ENCODE measurements around the gene FOXN4.

The FOXN4 gene

DNA sequence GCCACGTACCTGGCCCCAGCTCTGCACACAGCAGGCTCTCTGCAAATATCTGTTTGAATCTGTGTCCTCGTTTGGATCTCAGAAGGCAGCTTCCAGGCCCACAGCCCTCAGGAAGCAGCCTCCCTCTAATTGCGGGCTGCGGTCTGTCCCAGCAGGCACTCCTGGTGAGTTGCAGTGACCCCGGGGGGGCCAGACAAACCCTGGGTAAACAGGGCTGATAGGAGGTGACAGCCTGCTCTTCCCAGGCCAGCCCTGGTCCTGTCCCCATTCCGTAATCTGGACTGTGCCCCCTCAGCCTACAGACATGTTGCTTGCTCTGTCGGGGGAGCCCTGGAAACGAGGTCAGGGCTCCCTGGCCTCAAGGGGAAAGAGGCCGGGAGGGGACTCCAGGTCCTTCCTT is 2.0 kb downstream of the FOXN4 start:
- TF ChIP-seq, protein P1, sequence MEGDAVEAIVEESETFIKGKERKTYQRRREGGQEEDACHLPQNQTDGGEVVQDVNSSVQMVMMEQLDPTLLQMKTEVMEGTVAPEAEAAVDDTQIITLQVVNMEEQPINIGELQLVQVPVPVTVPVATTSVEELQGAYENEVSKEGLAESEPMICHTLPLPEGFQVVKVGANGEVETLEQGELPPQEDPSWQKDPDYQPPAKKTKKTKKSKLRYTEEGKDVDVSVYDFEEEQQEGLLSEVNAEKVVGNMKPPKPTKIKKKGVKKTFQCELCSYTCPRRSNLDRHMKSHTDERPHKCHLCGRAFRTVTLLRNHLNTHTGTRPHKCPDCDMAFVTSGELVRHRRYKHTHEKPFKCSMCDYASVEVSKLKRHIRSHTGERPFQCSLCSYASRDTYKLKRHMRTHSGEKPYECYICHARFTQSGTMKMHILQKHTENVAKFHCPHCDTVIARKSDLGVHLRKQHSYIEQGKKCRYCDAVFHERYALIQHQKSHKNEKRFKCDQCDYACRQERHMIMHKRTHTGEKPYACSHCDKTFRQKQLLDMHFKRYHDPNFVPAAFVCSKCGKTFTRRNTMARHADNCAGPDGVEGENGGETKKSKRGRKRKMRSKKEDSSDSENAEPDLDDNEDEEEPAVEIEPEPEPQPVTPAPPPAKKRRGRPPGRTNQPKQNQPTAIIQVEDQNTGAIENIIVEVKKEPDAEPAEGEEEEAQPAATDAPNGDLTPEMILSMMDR (IDR thresholded peaks at IDR 0.05; ENCODE audit: insufficient read depth, low read depth, low read length, missing control alignments): no peak
- no peak for DNase-seq (ENCODE audit: low read depth)
- no peak overlapping the region for H3K4me3 ChIP-seq (ENCODE audit: low read length)

DNA sequence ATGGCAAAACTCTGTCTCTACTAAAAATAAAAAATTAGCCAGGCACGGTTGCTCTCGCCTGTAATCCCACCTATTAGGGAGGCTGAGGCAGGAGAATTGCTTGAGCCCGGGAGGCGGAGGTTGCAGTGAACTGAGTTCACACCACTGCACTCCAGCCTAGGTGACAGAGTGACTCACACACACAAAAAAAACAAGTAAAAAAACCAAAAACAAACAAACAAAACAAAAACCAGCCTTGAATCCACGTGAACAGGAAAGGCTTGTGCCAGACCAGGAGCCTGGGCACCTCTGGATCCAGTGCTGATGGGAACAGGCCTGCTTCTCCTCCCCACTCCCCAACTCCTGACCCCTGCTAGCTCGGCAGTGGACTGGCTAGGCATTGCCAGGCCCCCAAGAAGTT is 3.5 kb downstream of the FOXN4 start:
- TF ChIP-seq, protein P1 (IDR thresholded peaks at IDR 0.05; ENCODE audit: insufficient read depth, low read depth, low read length, missing control alignments): no peak
- H3K4me3 ChIP-seq (ENCODE audit: low read length): no peak overlapping the region
- DNase-seq (ENCODE audit: low read depth): no peak

DNA sequence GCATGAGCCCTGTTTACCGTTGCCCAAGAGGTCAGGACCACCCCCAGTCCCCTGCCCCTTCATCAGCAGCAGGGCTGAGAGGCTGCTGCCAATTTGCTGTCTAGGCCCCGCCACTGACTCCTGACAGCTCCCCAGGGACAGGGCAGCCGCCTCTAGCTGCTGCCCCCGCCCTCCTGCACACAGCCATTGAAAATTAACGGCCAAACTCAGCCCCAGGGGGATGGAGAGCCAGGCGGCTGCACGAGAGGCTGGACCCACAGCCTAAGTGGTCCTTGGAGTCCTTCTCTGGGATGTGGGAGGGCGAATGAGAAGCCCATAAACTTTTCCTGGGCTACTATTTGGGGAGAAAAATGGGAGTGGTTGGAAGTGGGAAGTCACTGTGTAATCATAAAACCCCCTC is 4.6 kb downstream of the FOXN4 start:
- H3K4me3 ChIP-seq (ENCODE audit: low read length): no peak overlapping the region
- DNase-seq (ENCODE audit: low read depth): no peak
- TF ChIP-seq, protein P1 (IDR thresholded peaks at IDR 0.05; ENCODE audit: insufficient read depth, low read depth, low read length, missing control alignments): no peak

DNA sequence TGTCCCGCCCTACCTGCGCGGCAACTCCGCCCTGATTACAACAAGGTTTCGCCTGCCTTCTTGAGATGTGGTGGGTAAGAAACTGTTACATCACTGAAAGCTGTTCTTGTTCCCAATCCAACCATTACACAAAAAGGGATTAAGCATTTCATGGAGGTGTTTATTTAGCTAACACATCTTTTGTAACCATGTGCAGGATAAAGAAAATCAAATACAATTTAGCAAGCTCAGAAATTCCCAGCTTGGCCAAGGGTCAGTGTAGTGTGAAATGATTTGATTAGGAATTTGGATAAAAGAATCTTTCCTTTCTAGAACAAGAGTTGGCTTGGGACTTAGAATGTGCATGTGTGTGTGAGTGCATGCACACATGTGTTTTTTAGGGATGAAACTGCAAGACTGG is 6.3 kb downstream of the FOXN4 start:
- DNase-seq (ENCODE audit: low read depth): no peak
- TF ChIP-seq, protein P1 (IDR thresholded peaks at IDR 0.05; ENCODE audit: insufficient read depth, low read depth, low read length, missing control alignments): no peak
- H3K4me3 ChIP-seq (ENCODE audit: low read length): no peak overlapping the region

DNA sequence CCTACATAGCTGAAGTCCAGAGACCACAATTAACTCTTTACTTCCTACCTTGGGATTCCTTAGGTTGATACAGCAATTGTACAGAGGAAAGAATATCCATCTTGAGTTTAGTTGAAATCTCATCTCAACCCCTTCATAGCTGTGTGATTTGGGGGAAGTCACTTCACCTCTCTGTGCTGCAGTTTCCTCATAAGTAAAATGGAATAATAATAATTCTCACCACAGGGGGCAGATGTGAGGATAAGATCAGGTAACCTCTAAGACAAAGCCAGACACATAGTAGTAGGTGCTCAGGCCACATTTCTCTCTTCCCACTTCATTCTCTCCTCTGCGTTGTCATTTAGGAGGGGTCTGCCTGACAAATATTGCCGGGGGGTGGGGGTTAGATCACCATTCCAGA is 6.7 kb downstream of the FOXN4 start:
- no peak overlapping the region for H3K4me3 ChIP-seq (ENCODE audit: low read length)
- no peak for DNase-seq (ENCODE audit: low read depth)
- TF ChIP-seq, protein P1 (IDR thresholded peaks at IDR 0.05; ENCODE audit: insufficient read depth, low read depth, low read length, missing control alignments): peak; percentile 34

DNA sequence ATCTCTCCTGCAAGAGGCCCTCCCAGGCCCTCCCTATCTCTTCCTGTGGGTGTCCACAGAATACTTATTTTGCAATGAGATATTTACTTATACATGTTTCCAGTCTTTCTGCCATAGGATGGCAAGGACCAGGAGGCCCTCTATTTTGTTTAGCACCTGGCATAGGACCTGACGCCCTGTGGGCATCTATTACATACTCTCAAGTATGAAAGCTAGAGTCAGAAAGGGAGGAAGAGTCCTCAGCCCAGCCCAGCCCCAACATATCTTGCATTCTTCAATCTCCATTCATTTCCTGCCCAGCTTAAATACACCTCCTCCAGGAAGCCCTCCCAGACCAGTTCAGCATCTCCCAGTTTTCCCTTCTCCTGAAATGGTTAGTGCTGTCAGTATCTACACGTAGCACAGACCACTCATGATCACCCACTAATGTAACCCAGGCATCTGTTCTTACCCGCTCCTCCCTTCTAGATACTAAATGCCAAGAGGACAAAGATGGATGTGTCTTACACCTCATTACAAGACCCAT is 7.4 kb downstream of the FOXN4 start:
- TF ChIP-seq, protein P1 (IDR thresholded peaks at IDR 0.05; ENCODE audit: insufficient read depth, low read depth, low read length, missing control alignments): no peak
- peak; percentile 24 for DNase-seq (ENCODE audit: low read depth)
- no peak overlapping the region for H3K4me3 ChIP-seq (ENCODE audit: low read length)

DNA sequence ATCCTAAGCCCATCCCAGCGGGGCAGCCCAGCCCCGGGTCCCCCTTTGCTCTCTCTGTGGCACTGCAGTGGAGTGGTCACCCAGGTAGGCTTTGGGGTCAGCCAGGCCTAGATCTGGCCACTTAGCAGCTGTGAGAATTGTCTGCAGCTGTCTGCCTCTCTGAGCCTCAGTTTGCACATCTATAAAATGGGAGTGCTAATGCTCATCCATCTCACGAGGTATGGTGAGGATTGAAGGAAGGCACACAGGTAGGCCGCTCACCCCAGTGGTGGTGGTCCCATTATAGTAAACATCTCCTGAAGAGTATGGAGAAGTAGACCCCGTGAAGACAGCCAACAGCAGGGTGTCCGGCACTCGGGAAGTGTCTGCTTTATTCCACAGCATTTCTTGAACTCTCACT is 9.2 kb downstream of the FOXN4 start:
- DNase-seq (ENCODE audit: low read depth): no peak
- TF ChIP-seq, protein P1 (IDR thresholded peaks at IDR 0.05; ENCODE audit: insufficient read depth, low read depth, low read length, missing control alignments): no peak
- no peak overlapping the region for H3K4me3 ChIP-seq (ENCODE audit: low read length)

All from epithelial cell of esophagus (primary cell).